Erythroblast (primary cell): ENCODE measurements around the gene SLC38A9.

Experiments
- GATA1 ChIP-seq: IDR thresholded peaks from 2 replicates; pipeline ENCODE4 v1.6.1; 2011; ENCODE audit warnings: low read depth, mild to moderate bottlenecking, control low read depth, low read length, moderate library complexity
- POLR2A ChIP-seq: IDR thresholded peaks from 2 replicates; pipeline ENCODE4 v1.6.1; 2011; ENCODE audit warnings: mild to moderate bottlenecking, low read length

DNA sequence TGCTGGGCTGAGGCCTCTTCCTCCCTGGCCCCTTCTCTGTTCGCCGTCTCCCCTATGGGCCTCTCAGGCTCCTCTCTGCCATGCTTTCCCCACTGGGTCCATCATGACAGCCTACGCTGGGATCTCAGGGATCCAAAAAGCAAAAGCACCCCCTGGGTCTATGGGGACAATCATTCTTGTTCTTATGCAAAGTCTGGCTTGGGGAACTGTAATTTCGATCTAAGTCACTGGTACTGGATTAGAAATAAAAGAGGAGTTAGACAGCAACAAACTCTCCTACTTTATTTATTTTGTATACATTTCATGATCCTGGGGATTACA, 86.6 kb downstream of the SLC38A9 start:
- TF ChIP-seq POLR2A (no peak), GATA1 (no peak)
